Measurements from ENCODE around the gene SPARC. TPM values are rescaled to one million over a fixed set of nuclear protein-coding genes. Genes with fewer than 3 reads are reported as not detected.

The SPARC gene
- polyA plus RNA-seq, 1 donor (not counting 4 experiments of a cell fraction or from before 2014, with no cell fraction given) = 397 TPM

DNA sequence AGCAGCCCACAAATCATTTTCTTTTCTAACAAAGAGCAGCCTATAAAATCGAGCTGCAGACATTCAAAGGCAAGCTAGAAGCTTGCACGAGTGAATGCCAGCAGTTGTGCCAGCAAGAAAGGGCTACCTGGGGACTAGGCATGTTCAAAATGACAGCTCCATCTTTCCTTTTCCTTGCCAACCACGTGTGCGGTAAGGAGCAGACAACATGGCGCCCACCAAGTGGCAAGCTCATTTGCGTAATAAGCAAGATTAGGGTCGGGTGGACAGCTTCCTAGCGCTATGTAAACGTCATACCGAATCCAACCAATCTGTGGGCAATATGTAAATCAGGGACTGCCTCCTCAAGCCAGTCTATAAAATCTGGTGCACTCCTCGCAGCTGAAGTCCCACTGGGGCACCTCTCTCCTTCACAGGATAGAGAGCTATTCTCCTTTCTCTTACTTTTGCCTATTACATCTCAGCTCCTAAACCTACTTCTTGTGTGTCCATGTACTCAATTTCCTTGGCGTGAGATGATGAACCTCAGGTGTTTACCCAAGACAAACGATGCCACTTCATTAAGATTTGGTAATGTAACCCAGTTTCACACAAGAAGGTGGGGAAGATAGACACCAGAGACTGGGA lies 22.5 kb upstream of the SPARC start:
- H3K27me3 ChIP-seq (ENCODE audit: control insufficient read depth, extremely low read depth, insufficient read depth, low read length) = no peaks in the 10 kb centered on the region
- peaks cover 2% of the 10 kb centered on the region for H3K9me3 ChIP-seq (ENCODE audit: control insufficient read depth, low read depth, low read length)
- no peak overlapping the region for H2AFZ ChIP-seq (ENCODE audit: control insufficient read depth, low read length)
- no peak overlapping the region for H3K9ac ChIP-seq (ENCODE audit: control insufficient read depth, extremely low read depth, insufficient read depth, low read length)
- FAIRE-seq (no peak), DNase-seq (ENCODE audit: low read depth, low spot score) (no peak)
- TF ChIP-seq EZH2 (IDR thresholded peaks at IDR 0.05; ENCODE audit: low read length) = no peak
- TF ChIP-seq, protein P1, sequence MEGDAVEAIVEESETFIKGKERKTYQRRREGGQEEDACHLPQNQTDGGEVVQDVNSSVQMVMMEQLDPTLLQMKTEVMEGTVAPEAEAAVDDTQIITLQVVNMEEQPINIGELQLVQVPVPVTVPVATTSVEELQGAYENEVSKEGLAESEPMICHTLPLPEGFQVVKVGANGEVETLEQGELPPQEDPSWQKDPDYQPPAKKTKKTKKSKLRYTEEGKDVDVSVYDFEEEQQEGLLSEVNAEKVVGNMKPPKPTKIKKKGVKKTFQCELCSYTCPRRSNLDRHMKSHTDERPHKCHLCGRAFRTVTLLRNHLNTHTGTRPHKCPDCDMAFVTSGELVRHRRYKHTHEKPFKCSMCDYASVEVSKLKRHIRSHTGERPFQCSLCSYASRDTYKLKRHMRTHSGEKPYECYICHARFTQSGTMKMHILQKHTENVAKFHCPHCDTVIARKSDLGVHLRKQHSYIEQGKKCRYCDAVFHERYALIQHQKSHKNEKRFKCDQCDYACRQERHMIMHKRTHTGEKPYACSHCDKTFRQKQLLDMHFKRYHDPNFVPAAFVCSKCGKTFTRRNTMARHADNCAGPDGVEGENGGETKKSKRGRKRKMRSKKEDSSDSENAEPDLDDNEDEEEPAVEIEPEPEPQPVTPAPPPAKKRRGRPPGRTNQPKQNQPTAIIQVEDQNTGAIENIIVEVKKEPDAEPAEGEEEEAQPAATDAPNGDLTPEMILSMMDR (optimal IDR thresholded peaks at IDR 0.05 in 1 of 3, IDR thresholded peaks at IDR 0.05 in 1 of 3, conservative IDR thresholded peaks at IDR 0.05 in 1 of 3; ENCODE audit: extremely low read depth in 1 of 3, insufficient read depth in 2 of 3, low read length in 3 of 3) = no peak
- no peaks in the 10 kb centered on the region for H3K79me2 ChIP-seq (ENCODE audit: control insufficient read depth, insufficient read depth, low read length)
- no peak overlapping the region for H3K27ac ChIP-seq (ENCODE audit: control insufficient read depth, insufficient read depth, low read length)
- no peaks in the 10 kb centered on the region for H3K4me1 ChIP-seq (ENCODE audit: control insufficient read depth, extremely low read depth, insufficient read depth, low read length)
- H4K20me1 ChIP-seq (ENCODE audit: control insufficient read depth, extremely low read depth, insufficient read depth, low read length) = no peaks in the 10 kb centered on the region
- no peak overlapping the region for H3K4me2 ChIP-seq (ENCODE audit: control insufficient read depth, extremely low read depth, insufficient read depth, low read depth, low read length)
- H3K36me3 ChIP-seq (ENCODE audit: control insufficient read depth in 2 of 2, extremely low read depth in 1 of 2, insufficient read depth in 2 of 2, low read length in 2 of 2) = no peaks in the 10 kb centered on the region
- H3K4me3 ChIP-seq (ENCODE audit: control insufficient read depth in 2 of 3, extremely low read depth in 1 of 3, insufficient read depth in 2 of 3, low read depth in 1 of 3, low read length in 3 of 3) = no peak overlapping the region
- no peaks in the 10 kb centered on the region for H3K9me1 ChIP-seq (ENCODE audit: control insufficient read depth, extremely low read depth, insufficient read depth, low read length)
- dilution Hi-C loops (cut with MboI; ENCODE audit: extremely low pct_ligation_motif_present, low sequenced_read_pairs) = no loop called here

DNA sequence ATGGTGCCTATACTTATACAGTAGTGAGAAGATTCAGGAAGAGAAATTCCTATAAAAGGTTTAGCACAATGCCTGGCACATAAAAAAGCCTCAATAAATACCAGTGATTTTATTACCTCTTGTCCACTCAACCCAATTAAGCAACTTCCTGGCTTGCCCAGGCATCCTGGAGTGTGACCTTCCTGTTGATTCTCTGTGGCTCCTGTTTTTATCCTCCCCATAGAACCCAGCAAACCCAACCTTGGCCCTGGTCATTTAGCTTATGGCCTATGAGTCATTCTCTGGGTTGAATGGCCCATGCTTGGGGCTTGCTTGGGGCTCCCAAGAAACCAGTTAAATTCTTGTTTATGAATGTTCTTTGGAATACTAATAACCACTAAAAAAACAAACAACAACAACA lies 21.4 kb upstream of the SPARC start:
- H3K9me1 ChIP-seq (ENCODE audit: control insufficient read depth, extremely low read depth, insufficient read depth, low read length) = no peaks in the 10 kb centered on the region
- no peak for TF ChIP-seq EZH2 (IDR thresholded peaks at IDR 0.05; ENCODE audit: low read length)
- TF ChIP-seq, protein P1 (optimal IDR thresholded peaks at IDR 0.05 in 1 of 3, IDR thresholded peaks at IDR 0.05 in 1 of 3, conservative IDR thresholded peaks at IDR 0.05 in 1 of 3; ENCODE audit: extremely low read depth in 1 of 3, insufficient read depth in 2 of 3, low read length in 3 of 3) = no peak
- no peak overlapping the region for H3K4me3 ChIP-seq (ENCODE audit: control insufficient read depth in 2 of 3, extremely low read depth in 1 of 3, insufficient read depth in 2 of 3, low read depth in 1 of 3, low read length in 3 of 3)
- DNase-seq (ENCODE audit: low read depth, low spot score) (no peak), FAIRE-seq (peak; percentile 20)
- no peak overlapping the region for H3K9ac ChIP-seq (ENCODE audit: control insufficient read depth, extremely low read depth, insufficient read depth, low read length)
- no peaks in the 10 kb centered on the region for H4K20me1 ChIP-seq (ENCODE audit: control insufficient read depth, extremely low read depth, insufficient read depth, low read length)
- H3K4me2 ChIP-seq (ENCODE audit: control insufficient read depth, extremely low read depth, insufficient read depth, low read depth, low read length) = no peak overlapping the region
- no peak overlapping the region for H2AFZ ChIP-seq (ENCODE audit: control insufficient read depth, low read length)
- no peaks in the 10 kb centered on the region for H3K36me3 ChIP-seq (ENCODE audit: control insufficient read depth in 2 of 2, extremely low read depth in 1 of 2, insufficient read depth in 2 of 2, low read length in 2 of 2)
- H3K9me3 ChIP-seq (ENCODE audit: control insufficient read depth, low read depth, low read length) = peaks cover 2% of the 10 kb centered on the region
- no peaks in the 10 kb centered on the region for H3K27me3 ChIP-seq (ENCODE audit: control insufficient read depth, extremely low read depth, insufficient read depth, low read length)
- no peaks in the 10 kb centered on the region for H3K79me2 ChIP-seq (ENCODE audit: control insufficient read depth, insufficient read depth, low read length)
- no peaks in the 10 kb centered on the region for H3K4me1 ChIP-seq (ENCODE audit: control insufficient read depth, extremely low read depth, insufficient read depth, low read length)
- dilution Hi-C loops (cut with MboI; ENCODE audit: extremely low pct_ligation_motif_present, low sequenced_read_pairs) = no loop called here
- no peak overlapping the region for H3K27ac ChIP-seq (ENCODE audit: control insufficient read depth, insufficient read depth, low read length)

Measured in keratinocyte (primary cell).